Measurements from ENCODE around the gene ITGBL1. TPM values are rescaled to one million over a fixed set of nuclear protein-coding genes. Genes with fewer than 3 reads are reported as not detected.
A peak's percentile ranks its signal among the peaks of the same experiment; 100 is the strongest.

The ITGBL1 gene
- total RNA-seq, 1 experiment from 2014 or later, result 180 TPM

DNA sequence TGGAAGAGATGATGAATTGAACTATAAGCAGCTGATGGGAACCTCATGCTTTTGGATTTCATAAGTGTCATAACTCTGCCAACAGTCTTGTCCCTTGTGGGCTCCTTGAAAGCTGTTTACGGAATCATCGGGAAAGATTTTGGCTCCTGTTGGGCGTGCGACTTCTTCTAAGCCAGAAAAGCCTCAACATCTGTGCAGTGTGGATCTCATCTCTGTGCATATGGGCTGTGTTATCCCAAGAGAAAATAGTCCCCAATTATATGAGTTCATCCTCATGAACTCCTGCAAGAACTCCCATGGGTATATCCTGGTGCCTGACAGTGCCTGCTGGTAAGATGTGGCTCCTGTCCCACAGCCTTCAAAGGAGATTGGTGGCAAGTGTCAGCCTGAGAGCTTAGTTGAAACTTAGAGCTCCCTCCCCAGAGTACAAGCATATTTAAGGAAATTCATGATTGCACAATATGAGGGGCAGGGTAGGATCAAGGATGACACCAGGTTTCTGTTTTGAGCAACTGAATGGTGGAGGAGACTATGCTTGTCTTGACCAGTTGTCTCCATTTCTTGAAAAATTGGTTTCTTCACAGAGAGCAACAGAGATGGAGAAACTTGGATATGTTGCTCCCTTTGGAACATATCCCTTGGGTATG, 243.5 kb downstream of the ITGBL1 start:
- DNase-seq (ENCODE audit: low read depth), result no peak

DNA sequence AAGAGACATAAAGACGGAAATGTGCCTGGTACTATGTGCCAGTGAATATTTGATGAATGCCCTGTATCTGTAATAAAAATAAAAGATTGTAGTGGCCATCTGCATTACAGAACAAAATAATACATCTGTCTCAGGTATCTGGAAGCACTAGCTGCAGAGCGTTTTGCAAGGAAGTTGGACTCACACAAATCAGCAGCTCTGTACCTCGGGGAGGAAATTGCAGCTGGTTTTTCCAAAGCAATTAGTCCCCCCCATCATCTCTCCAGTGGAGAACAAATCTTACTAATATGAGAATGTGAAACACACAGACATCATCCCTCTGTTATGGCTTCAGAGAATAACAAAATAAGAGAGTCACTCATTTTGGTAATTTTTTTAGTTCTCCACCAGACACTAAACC, 245.3 kb downstream of the ITGBL1 start:
- DNase-seq (ENCODE audit: low read depth), result no peak

DNA sequence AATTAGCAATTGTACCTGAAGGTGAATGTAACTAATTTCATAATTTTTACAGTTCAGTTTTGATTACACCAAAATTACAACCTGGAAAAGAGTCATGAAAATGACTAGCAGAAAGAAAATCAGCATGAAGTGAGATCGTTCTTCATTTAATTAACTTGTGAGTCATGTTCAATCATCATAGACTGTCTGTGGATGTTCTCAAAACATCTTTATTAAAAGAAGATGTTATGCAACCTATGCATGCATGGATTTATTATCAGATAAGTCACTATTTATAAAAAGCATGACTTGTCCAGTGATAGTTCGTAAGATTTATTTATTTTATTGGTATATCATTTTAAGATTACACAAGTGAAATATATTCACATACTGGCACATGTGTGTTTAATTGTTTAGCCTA, 245.9 kb downstream of the ITGBL1 start:
- DNase-seq (ENCODE audit: low read depth), result peak; percentile 32

DNA sequence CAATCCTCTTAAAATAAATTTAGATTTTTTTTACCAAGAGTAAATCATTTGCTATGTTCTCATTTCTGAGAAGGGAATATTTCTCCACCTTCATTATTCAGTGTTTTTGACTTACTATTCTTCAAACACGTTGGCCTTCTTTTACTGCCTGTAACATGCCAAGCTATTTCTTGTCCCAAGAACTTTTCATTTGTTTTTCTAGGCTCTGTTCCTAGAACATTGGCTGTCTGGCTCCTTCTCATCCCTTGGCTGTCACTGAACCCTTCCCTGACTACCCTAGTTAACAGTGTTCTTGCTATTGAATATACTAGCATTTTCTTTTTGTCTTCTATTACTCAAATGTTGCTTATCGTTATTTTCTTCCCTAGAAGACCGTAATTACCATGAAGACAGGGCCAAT, 248.1 kb downstream of the ITGBL1 start:
- peak; percentile 73 for DNase-seq (ENCODE audit: low read depth)

DNA sequence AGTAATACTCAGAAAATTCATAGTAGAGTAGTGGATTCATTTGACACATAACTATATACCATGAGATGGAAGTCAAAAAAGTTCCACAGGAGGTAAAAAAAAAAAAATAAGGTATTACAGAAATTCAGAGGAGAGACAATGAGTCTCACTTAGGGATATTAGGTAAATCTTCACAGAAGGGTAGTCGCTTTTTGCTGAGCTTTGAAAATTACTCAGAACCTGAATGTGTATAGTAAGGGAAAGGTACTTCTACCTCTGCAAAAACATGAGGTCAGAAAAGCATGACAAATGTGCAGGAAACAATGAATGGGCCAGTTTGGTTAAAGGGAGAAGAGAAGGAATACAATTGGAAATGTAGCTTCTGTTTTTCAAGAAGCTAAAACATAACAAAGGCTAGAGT, 250.6 kb downstream of the ITGBL1 start:
- DNase-seq (ENCODE audit: low read depth), result no peak

DNA sequence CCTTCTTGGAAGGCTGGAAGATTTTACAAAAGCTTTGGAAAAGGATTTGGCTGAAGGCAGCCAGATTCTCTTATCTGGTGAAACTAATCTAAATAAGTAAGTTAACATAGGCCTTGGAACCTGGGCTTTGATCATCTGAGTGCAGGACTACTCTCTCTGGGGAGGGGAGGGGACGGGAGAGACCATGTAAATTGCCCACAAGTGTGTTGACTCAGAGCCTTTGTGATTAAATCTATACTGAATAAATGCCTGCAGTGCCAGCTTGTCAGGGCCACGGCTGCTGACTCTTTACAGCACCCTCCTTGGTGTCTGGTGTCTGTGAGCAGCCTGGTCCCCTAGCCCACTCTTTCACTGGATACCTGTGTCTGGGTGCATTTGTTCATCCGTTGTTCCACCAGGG, 251.4 kb downstream of the ITGBL1 start:
- no peak for DNase-seq (ENCODE audit: low read depth)

DNA sequence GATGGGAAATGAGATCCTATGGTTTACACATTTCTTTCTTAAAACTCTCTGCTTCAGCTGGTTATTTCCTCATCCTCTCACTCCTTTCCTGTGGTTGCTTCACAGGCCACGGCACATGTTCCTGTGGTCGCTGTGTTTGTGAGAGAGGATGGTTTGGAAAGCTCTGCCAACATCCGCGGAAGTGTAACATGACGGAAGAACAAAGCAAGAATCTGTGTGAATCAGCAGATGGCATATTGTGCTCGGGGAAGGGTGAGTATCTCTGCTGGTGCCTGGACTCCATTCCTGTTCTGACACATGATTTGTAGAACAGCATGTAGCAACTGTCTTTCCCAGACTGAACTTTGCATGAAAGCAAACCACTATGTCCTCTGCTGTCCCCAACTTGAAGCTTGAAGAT, 254.2 kb downstream of the ITGBL1 start:
- peak; percentile 99 for DNase-seq (ENCODE audit: low read depth)

DNA sequence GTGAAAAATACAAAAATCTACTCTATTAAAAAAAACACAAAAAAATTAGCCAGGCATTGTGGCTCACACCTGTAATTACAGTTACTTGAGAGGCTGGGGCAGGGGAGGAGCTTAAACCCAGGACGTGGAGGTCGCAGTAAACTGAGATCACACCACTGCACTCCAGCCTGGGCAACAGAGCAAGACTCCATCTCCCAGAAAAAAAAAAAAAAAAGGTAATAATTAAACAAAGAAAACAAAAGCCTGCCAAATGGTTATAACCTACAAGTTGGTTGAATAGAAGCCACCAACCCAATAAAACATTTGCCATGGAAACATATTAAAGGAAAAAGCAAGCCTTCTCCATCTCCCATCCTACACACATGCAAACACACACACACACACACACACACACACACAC, 255.2 kb downstream of the ITGBL1 start:
- no peak for DNase-seq (ENCODE audit: low read depth)

DNA sequence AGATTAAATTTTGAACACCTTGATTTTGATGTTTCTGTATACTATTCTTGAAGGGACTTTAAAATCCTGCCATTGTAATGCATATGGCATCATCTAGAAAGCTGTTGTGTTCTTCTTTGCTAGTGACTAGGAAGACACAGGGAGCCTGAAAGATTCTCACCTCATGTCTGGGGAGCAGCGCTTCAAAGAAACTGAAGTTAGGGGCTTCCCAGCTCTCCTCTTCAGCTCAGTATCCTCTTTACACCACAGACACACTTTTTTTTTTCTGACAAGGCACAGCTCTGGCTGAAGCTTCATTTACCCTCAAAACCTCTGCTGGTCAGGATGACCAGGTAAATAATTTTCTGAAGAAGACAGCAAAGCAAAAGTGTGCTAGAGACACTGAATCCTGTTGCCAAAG, 255.6 kb downstream of the ITGBL1 start:
- DNase-seq (ENCODE audit: low read depth), result no peak

- DNase-seq (ENCODE audit: low read depth), result no peak
These were observed 257.5 kb downstream of the ITGBL1 start for GRCh38 chr13:101709952-101710351.

GRCh38 chr13:101711307-101712025, 259.0 kb downstream of the ITGBL1 start:
- peak; percentile 73 for DNase-seq (ENCODE audit: low read depth)

DNA sequence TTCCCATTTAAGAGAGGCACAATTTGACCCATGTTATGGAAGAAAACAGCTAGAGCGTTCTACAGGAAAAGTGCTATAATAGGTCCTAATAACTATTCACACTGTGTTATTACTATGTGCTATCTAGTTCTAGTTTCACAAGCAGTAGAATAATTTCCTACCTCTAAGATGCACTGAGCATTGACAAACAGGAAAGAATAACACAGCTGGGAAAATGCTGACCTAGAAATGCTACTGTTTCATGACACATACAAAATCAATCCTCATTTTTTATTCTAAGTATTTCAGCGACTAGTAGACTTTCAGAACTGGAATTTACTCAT, 259.5 kb downstream of the ITGBL1 start:
- peak; percentile 48 for DNase-seq (ENCODE audit: low read depth)

DNA sequence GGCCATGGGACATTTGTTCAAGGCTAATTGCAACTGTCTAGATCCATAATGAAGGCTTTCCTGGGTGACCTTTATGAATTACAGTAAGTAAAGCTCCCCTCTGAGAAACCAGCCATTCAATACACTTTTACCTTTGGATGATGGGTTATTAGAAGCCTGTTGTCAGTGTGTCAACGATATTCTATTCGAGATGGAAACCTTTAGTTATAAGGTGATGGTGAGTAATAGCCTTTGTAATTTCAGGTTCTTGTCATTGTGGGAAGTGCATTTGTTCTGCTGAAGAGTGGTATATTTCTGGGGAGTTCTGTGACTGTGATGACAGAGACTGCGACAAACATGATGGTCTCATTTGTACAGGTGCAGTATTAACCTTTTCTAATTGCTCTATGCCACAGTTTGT, 261.7 kb downstream of the ITGBL1 start:
- no peak for DNase-seq (ENCODE audit: low read depth)

GRCh38 chr13:101717353-101717752, 264.9 kb downstream of the ITGBL1 start:
- DNase-seq (ENCODE audit: low read depth), result no peak

GRCh38 chr13:101718496-101718895, 266.0 kb downstream of the ITGBL1 start:
- DNase-seq (ENCODE audit: low read depth), result no peak

DNA sequence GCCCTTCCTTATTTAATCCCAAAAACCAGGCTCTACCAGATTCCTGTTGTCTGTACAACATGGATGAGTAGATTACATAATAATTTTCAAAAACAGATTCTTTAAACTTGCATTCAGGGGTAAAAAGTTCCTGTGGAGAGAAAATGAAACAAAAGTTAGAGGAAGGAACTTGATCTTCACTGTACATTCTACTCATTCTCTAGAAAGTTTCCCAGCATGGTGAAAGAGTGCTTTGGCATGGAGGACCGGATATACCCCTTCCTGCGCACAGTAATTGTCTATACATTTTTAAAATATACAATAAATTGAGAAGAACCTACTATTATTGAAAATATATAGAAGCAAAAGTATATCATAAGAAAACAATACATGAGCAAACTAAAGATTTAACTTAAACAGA, 274.2 kb downstream of the ITGBL1 start:
- DNase-seq (ENCODE audit: low read depth), result no peak

DNA sequence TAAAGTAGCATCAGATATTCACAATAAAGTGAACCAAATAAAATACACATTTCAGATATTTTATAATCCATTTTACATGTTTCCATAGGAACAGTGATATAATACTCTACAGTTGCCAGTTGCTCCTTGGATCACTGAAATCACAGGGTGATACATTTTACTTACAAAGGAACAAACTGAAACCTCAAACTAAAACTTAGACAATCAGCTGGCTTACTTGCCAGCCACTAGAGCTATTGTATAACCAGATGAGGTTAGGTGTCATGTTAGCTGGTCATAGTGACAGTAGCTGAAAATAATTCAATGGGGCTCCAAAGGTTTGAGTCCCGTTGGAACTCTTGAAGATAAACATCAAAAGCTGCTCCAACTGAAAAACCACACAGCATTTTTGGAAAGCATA, 274.6 kb downstream of the ITGBL1 start:
- DNase-seq (ENCODE audit: low read depth), result peak; percentile 57

- no peak for DNase-seq (ENCODE audit: low read depth)
These were observed 275.5 kb downstream of the ITGBL1 start for GRCh38 chr13:101728021-101728420.

GRCh38 chr13:101728615-101729014, 276.1 kb downstream of the ITGBL1 start:
- DNase-seq (ENCODE audit: low read depth), result no peak

DNA sequence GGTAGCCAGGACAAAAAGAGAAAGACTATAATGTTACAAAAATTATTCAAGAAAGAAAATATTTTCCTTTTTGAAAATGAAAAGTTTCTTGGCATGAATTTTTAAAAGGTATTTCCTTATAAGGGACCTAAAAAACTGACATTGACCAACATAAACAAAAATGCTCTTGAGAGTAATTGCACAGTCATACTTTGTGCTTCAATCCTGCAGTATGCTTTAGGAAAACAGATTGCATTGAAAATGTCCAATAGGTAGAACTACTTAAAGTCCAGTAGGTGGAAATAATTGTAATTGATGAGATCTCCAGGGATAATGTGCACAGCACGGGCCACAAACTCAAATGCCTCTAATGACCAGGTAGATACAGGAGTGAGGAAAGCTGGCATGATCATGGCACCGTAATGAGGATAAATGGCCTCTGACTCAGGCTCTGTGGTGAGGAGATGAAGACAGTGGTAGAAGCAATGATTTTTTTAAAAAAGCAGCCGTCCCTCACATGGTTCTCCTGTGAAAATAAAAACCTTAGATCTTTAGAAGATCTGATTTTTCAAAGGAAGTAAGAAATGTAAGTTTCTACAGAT, 278.0 kb downstream of the ITGBL1 start:
- peak; percentile 29 for DNase-seq (ENCODE audit: low read depth)

DNA sequence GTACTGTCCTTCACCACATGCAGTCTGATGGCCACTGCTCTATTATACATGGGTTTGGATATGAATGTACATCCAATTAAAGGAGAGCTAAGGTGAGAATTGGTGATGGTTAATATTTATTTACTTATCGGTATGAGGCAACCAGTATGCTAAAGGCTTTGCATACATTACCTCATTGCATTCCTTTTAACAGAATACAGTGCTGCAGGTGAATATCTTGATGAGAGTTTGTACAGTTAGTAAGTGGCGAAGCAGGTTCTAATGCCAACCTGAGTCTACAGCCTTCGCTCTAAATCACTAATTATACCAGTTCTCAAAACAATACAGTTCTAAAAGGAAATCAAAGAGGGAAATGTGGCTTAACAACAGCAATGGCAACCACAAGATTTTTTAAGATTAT, 284.1 kb downstream of the ITGBL1 start:
- no peak for DNase-seq (ENCODE audit: low read depth)

- DNase-seq (ENCODE audit: low read depth), result no peak
These were observed 285.9 kb downstream of the ITGBL1 start for GRCh38 chr13:101738336-101738735.
